GM19043 (cell line): ENCODE measurements around the gene TRABD2B.
A peak's percentile ranks its signal among the peaks of the same experiment; 100 is the strongest.

Experiments used
- ATAC-seq: cut with Tn5 transposase; IDR thresholded peaks from one replicate; pipeline ENCODE4 v1.9.1; 2021; ENCODE audit warnings: low read depth; ENCODE audit not compliant: unreplicated experiment

Gene TRABD2B

DNA sequence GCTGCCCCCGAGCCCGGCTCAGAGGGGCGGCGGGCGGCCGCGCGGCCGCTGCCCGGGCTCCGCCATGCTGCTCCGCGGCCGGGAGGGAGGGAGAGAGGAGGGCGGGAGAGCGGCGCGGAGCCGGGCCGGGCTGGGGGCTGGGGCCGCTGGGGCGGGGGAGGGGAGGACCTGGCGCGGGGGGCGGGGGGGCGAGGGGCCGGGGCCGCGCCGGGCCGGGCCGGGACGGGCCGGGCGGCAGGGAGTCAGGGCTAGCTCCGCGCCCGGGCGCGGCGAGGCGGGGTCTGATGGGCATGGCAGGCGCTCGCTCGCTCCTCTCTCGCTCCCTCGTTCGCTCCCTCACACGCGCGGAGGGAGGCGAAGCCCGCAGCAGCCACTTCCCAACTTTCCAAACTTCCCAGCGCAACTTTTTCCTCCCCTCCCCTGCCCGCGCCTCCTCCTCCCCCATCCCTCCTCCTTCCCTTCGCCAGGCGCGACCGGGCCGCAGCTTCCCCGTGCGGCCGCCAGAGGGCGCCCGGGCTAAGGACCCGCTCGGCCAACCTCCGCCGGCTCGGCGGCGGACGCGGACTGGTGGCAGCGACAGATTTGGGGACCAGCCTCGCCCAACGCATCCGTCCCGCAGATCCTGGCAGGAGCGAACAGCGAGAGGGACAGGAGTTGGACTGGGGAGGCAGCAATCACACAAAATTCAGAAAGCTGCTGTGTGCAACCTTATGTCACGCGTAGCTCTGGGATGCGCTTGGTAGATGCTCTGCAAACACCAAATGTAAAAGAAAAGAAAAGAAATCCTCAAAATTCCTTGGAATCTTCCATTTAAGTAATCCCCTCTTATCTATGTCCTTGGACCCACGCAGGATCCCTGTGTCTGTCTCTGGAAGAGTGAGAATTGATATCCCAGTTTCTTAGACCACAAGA lies at the start of gene TRABD2B:
Gene TRABD2B, minus strand, starts transcription at position 97 of the 912 bp plus-strand sequence.
- peak; percentile 96 for ATAC-seq

DNA sequence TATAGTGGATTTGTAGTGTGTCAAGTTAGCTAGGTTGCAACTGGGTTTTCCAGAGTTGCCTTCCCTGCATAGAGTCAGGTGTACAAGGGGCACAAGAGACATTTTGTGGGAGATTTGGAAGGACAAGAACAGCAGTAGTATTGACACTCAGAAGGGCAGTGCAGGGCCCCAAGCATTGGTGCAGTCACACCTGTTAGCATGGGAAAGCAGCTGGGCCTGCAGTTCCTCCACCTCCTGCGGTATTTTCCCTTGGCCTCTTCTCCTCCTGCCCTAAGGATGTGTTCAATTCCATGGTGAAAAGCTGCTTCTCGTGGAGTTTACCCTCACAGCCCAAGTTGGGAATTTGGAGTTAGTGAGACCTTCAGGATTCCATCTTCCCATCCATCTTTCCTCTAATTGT lies 47.1 kb upstream of the TRABD2B start:
- ATAC-seq: no peak

DNA sequence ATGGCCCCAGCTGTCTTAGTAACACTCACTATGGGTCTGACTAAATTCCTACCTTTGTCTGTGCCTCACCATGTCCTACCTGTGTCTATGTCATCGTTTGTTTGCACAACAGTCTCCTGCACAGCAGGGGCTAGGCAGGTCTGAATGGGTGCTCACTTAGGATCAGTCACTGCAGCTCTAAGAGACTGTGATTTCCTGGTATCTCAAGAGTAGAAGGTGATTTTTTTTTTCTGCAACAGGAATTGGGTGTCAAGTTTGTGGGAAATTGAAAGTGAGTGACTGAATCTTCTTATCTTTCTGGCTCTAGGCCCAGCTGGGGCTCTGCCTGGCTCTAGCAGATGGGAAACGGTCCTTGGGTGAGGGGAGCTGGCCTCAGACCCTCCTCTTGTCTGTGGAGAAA lies 46.4 kb upstream of the TRABD2B start:
- no peak for ATAC-seq

DNA sequence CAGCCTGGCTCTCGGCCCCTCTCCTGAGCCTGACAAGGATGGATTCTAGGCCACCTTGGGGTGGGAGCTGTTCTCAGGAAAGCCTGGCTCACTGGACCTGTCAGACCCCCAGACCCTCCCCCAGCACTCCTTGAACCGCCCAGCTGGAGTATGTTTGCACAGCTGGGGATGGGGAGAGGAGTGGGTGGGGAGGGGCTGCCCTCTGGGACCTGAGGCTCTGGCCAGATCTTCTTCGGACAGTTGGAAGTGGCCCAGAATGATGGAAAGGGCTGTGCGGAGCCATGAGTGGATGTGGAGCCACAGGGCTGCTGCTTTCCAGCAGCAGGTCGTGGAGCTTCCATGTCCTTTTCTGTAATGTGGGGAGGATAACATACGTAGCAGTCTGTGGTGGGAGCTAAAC lies 43.0 kb upstream of the TRABD2B start:
- ATAC-seq: no peak

DNA sequence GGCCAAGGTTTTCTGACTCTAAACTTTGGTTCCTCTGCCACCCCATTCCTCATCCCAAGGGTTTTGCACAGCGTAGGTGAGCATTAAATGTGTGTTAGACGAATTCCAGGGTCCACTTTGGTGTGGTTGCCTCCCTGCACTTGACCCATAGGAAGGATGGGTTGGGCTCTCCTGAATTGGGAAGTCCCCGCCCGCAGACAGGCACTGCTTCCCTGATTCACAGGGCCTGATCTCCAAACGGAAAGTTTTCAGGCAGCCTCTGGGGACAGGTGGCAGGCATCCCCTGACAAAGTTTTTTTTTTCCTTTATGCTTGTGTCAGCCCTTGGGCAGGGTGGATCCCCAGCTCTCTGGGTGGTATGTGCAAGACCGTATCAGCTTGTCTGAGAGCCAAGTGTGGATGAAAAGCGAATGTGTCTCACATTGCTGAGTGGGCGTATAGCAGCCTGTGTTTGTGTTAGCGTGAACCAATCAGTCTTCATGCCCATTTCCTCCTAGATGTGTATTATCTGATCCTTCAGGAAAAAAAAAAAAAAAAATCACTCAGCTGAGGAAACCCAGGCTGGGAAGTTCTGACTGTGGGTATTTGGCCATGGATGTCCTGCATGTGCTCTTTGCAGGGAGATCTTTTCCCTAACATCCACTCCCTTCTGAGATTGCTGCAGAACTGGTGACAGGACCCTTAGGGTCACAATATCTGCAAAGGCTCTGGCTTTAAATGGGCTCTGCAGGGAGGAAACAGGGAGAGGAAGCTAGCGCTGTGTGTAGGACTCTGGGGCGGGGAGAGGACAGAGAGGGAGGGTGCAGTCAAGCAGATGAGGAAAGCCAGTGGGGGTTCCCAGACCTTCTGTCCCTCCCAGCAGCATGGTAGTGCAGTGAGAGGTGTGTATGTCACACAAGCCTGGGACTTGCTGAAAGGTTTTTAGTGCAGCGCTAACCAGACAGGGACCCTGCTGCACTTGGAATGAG lies 42.2 kb upstream of the TRABD2B start:
- no peak for ATAC-seq

DNA sequence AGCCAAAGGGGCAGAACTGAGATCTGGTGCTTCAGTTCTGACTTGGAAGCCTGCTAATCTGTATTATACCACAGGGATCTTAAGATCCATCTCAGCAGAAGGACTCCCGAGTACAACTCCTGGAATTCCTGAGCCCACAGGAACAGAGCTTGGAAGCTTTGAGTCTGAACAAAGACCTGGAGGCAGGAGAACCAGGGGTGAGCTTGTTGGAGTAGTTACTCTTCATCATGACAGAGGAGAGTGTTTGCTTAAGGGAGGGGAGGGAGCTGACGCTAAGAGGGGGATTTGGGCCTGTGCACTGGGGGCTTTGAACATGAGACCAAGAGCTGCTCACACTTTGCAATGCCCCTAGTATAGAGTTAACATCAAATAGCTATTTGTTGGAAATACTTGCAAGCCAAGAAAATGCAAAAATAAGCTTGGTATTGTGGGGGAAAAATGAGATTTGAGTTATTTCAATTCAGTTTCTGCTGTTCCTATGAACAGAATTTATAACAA lies 41.1 kb upstream of the TRABD2B start:
- ATAC-seq: no peak

DNA sequence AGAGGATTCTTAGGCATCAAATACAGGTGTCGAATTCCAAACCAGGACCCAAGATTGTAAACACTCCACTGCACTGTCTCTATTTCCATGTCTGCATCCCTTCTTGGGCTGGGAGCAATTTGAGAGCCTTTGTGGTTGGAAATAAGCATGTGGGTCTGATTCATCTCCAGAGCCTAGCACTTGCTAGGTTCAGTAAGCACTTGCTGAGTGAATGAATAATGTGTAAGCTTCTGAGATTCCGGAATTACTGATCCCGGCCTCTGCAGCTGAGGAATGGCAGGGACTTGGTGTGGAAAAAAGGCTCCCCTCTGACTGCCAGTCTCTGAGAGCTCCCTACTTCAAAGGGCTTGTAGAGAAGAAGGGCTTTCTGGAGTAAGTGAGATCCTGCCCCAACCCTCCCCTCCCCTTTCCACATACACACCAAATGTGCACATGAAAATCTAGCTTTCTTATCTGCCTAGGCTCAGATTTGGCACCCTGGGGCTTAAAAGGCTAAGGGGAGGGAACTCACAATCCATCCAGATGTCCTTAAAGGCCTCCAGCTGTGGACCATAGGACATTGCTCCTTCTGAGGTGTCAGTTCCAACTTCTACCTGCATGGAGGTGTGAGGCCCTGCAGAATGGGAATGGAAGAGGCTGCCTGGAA lies 39.6 kb upstream of the TRABD2B start:
- ATAC-seq: no peak

DNA sequence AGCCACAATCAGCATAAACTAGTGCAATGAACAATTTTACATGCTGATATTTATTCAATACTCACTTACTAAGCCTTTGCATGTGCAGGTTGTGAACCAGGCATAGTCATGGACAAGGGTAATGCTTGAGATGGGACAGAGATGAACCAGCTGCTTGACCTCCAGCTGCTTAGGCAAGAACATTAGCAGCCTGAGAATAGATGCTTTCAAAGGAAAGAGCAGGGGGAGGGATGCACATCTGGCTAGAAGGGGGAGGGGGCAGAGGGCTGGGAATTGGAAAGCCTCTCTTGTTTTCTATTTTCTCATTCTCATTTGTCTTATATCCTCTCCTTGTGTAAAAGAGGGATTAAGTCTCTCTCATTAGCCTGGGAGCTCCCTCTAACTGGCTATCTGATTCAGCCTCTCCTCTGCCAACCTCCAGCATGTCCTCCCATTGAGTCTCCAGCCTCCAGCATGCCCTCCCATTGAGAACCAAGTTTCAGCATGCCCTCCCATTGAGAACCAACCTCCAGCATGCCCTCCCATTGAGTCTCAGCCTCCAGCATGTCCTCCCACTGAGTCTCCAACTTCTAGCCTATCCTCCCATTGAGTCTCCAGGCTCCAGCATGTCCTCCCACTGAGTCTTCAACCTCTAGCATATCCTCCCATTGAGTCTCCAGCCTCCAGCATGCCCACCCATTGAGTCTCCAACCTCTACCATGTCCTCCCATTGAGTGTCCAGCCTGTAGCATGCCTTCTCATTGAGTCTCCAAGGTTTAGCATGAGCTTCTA lies 38.4 kb upstream of the TRABD2B start:
- no peak for ATAC-seq

DNA sequence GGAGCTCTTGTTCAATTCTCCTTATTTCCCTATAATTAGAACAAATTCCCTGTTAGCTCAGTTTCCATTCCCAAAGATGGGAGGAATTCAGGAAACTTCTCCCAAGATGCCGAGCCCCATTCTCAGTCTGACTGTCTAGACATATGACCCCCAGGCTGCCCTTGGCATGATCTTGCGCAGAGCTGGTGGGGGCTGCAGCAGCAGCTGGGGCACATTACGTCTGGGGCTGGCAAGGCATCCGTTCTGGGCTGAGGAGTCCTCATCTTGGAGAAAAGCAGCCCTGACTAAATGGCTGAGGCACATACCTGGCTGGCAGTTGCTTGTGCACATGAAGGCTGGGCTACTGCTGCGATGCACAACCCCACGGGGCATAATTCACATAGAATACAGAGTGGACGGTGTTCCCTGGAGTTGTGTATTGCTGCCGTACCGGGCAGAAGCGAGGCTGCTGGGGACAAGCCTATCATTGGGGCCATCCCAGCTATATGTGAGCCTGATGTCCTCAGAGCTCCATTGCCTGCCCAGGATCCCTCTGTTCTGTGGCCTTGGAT lies 36.4 kb upstream of the TRABD2B start:
- ATAC-seq: no peak

DNA sequence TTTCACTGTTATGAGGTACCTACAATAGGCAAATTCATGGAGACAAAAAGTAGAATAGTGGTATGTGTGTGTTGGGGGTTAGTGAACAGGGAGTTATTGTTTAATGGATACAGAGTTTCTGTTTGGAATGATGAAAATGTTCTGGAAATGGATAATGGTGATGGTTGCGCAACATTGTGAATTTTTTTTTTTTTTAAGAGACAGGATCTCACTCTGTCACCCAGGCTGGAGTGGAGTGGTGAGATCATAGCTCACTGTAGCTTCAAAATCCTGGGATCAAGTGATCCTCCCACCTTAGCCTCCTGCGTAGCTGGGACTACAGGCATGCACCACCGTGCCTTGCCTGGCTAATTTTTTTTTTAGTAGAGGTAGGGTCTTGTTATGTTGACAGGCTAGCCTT lies 34.5 kb upstream of the TRABD2B start:
- no peak for ATAC-seq

DNA sequence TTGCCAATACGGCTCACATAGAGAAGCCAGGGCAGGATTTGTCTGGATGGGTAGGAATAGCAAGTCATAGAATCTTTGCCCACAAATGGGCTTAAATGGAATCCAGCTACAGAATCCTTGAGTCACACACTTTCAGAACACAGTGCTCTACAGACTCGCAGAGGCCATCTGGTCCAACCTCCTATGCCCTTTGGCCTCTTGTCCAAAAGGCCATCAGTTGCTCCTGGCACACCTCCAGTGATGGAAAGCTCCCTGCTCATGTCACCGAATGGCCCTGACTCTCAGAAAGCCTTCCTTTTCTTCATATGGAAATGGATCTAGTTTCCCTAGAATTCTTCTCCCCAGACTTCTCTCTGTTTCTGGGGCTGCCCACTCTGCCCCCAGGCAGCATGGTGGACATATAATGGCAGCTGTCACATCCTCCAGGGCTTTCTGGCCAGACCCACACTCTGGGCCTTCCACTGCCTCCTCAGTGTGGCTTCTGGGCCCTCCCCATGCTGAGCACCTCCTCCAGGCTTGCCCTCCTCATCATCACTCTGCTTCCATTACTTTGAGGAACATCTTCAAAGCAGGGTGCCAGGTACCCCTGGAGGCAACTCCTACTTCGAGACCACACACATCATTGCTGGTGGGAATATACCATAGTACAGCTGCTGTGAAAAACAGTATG lies 33.6 kb upstream of the TRABD2B start:
- ATAC-seq: no peak

DNA sequence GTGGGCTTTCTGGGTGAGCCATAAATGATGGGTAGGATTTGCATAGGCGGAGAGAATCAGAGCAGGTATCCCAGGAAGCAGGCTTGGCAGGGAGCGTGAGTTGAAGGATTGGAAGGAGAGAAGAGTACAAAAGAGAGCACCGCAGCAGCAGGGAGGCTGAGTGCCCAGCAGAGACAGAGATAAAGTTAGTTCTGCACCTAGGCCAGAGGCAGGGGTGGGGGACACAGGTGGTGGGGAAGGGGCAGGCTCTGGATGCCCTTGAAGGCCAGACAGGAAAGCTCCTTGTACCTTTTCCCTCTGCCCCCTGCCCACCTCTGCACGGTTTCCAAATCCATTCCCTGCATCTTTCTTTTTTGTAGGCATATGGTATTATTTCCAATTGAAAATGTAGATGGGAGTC lies 33.0 kb upstream of the TRABD2B start:
- no peak for ATAC-seq

DNA sequence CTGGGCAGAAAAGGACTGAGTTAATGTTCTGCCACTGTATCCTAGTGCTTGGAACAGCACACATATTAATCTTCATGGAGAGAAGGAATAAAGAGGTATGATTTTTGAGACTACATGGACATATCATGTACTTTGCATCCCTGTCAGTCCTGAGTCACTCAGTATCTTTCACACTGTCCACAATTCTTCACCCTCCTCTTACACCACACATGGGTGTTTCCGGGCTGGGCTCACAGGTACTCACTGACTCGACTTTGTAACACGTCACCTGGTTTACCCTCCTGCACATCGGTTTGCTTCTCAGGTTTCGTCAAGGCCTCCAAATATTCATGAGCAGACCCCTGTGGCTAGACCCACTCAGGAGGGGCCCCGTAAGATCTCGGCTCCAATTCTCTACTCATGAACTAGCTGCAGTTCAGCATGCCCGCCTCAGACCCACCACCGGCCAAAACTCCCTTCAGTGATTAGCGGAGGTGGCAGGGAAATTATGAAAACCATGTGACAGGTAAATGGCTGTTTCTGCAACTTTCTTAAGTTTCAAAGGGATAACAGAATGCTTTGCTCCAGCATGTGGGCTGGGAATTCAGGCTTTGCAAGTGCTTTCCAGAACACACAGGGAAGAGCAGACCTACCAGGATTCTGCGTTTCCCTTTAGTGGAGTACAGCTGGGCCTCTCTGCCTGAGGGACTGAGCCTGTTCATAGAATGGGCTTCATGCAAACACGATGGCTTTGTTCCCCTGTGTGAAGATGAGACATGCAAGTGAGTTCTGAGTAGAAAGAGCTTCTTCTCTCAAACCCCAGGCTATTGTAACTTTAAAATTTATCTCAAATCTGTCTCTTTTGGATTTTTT lies 31.3 kb upstream of the TRABD2B start:
- no peak for ATAC-seq

DNA sequence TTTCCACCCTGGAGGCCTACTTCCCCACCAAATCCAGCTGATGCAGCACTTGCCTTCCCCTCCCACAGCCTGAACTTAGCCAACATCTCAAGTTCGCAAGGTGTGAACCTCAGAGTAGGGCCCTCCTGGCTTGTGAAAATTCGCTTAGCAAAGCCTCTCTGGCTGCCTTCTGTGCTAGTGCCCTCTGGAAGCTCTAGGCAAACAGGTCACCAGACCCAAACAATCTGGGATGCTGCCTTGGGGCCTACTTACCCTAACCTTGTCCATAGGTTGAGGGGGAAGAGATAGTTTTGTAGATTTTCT lies 30.3 kb upstream of the TRABD2B start:
- ATAC-seq: no peak

DNA sequence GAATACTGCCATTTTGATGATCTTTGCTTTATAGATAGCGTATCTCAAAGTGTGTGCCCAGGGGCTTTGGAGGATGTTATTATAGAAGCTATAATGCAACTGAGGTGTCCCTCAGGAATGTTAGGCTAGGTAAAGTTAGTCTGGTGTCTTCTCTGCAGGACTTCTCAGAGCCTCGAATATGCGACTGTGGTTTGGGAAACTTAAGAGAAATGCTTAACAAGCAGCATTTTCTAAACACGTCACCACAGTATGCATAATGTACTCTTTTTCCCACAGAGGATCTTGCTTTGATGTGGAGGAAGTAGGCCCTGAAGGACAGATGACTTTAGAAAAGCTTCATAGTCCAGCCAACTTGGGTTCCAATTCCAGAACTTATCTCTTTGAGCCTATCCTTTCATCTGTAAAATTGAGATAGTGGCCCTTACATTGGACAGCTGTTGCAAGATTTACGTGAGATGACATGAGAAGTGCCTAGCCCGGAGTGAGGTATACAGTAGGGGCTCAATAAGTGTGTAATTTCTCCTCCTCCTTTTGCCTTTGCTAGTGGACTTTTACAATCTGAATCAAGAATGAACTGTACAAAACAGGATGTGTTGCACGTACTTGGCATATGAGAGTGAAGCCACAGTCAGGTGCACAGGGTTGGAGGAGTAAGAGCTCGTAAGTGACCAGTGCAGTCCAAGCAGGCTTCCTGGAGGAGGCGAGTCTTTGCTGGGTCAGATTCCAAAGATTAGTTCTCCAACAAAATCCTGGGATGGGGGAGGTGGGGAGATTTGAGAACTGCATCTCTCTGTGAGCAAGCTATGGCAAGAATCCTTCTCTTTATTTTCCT lies 29.7 kb upstream of the TRABD2B start:
- no peak for ATAC-seq

DNA sequence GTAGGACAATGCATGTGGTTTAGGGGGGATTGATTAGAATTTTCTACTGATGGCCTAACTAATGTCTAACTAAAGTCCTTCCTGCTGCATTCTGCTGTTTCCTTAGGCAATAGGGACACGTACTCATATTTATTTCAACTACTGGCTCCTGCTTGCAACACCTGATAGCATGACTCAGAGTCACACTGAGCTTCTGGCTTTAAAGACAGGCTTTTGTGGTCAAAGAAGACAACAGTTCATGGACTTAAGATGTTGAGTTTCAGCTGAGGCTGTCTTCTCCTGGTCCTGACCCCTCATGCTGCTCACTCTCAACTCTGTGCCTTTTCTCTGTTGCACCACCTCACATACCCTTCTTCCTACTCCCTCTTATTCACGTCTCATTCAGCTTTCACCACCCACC lies 29.1 kb upstream of the TRABD2B start:
- ATAC-seq: no peak

DNA sequence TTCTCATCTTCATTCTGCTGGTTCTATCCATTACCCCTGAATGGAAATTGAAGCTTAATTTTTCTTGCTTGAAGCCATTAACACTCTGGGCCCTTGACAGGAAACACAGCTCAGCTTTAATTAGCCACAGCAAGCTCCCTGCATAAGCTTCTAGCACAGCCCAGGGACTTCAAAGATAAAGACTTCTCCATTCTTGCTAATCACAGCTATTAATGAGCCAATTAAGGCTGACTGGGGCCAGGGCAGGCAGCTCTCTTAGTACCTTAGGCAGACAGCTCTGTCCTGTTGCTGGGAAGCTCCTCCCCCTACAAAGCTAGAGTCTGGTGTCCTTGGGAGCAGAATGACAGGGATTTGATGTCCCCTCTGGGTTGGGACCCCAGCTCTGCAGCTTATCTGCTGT lies 27.9 kb upstream of the TRABD2B start:
- ATAC-seq: no peak

DNA sequence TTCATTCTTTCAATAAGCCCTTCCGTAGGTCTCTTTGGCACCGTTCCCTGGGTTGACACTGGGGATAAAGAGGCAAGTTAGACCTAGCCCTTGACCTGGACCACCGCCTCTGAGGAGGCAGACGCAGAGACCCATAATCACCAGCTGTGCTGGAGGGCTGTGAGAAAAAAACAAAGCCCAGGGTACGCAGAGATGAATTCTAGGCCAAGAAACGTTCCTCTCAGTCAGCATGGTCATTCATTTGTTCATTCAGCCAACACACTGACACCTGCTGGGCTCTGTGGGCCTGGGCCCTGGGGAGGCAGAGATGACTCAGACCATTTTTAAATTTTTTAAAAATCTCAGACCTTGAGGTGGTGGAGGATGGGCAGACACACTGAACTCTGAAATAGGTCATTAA lies 26.3 kb upstream of the TRABD2B start:
- ATAC-seq: no peak
